Astrocyte (in vitro differentiated cells and primary cell): ENCODE measurements around the gene GPR39. TPM values are rescaled to one million over a fixed set of nuclear protein-coding genes. Genes with fewer than 3 reads are reported as not detected.

Experiments used
- DNase-seq: peaks from one replicate; pipeline ENCODE4 v3.0.0-alpha.2; 2010; ENCODE audit warnings: low read depth
- FAIRE-seq: peaks from 2 replicates; lab custom pipeline; 2011; peaks lifted over from hg19 to GRCh38; lab: Jason Lieb, UNC
- H2AFZ ChIP-seq: 2 replicates; pipeline ENCODE4 v1.6.0; 2012; ENCODE audit warnings: low read depth, low read length, inconsistent platforms
- H3K27ac ChIP-seq: 2 replicates; pipeline ENCODE4 v1.5.1; 2011; ENCODE audit warnings: low read depth, low read length, inconsistent platforms
- H3K27me3 ChIP-seq: 2 replicates; pipeline ENCODE4 v1.6.0; 2011; ENCODE audit warnings: low read length, inconsistent platforms; ENCODE audit not compliant: insufficient read depth
- H3K36me3 ChIP-seq: 2 replicates; pipeline ENCODE4 v1.5.1; 2011; ENCODE audit warnings: low read length, inconsistent platforms; ENCODE audit not compliant: insufficient read depth
- H3K4me1 ChIP-seq: 2 replicates; pipeline ENCODE4 v1.5.1; 2011; ENCODE audit warnings: low read length, inconsistent platforms; ENCODE audit not compliant: insufficient read depth
- H3K4me2 ChIP-seq: 2 replicates; pipeline ENCODE4 v1.6.0; 2012; ENCODE audit warnings: low read length, inconsistent platforms
- H3K4me3 ChIP-seq: 2 replicates; pipeline ENCODE4 v1.5.1; 2011; ENCODE audit warnings: low read depth, mild to moderate bottlenecking, low read length, inconsistent platforms; ENCODE audit not compliant: insufficient read depth
- H3K79me2 ChIP-seq: 2 replicates; pipeline ENCODE4 v1.6.0; 2012; ENCODE audit warnings: mild to moderate bottlenecking, low read length, inconsistent platforms; ENCODE audit not compliant: insufficient read depth
- H3K9ac ChIP-seq: 2 replicates; pipeline ENCODE4 v1.6.0; 2012; ENCODE audit warnings: mild to moderate bottlenecking, low read length, inconsistent platforms
- H3K9me3 ChIP-seq: 2 replicates; pipeline ENCODE4 v1.5.1; 2012; ENCODE audit warnings: low read depth, mild to moderate bottlenecking, low read length, inconsistent platforms; ENCODE audit not compliant: insufficient read depth
- H4K20me1 ChIP-seq: 2 replicates; pipeline ENCODE4 v1.6.0; 2012; ENCODE audit warnings: low read length, inconsistent platforms; ENCODE audit not compliant: insufficient read depth
- H3K27ac Mint-ChIP-seq: one replicate; pipeline ENCODE4 v1.8.0; 2021; ENCODE audit warnings: mild to moderate bottlenecking, mixed read lengths; ENCODE audit not compliant: unreplicated experiment
- H3K27me3 Mint-ChIP-seq: one replicate; pipeline ENCODE4 v1.8.0; 2021; ENCODE audit warnings: low read depth, mixed read lengths; ENCODE audit not compliant: unreplicated experiment
- H3K36me3 Mint-ChIP-seq: one replicate; pipeline ENCODE4 v1.8.0; 2021; ENCODE audit warnings: low read depth, mixed read lengths; ENCODE audit not compliant: unreplicated experiment
- H3K4me1 Mint-ChIP-seq: one replicate; pipeline ENCODE4 v1.8.0; 2021; ENCODE audit warnings: low read depth, mixed read lengths; ENCODE audit not compliant: unreplicated experiment
- H3K4me3 Mint-ChIP-seq: one replicate; pipeline ENCODE4 v1.8.0; 2021; ENCODE audit warnings: mild to moderate bottlenecking, moderate library complexity, mixed read lengths; ENCODE audit not compliant: unreplicated experiment
- H3K9me3 Mint-ChIP-seq: one replicate; pipeline ENCODE4 v1.8.0; 2021; ENCODE audit warnings: mild to moderate bottlenecking, mixed read lengths; ENCODE audit not compliant: unreplicated experiment
- EZH2 ChIP-seq: IDR thresholded peaks from 2 replicates; pipeline ENCODE4 v1.6.1; 2012; ENCODE audit warnings: mild to moderate bottlenecking, low read length, inconsistent platforms; ENCODE audit not compliant: insufficient read depth
- total RNA-seq: library from RNA; stranded (reverse); gene quantifications from 2 replicates; pipeline ENCODE4 v1.2.1, GENCODE V29; 2021
- TF ChIP-seq, protein P1 (sequence below): IDR thresholded peaks from 2 replicates; pipeline ENCODE4 v1.5.1; 2011; ENCODE audit warnings: low read depth, mild to moderate bottlenecking, inconsistent platforms, low read length, moderate library complexity; ENCODE audit not compliant: insufficient read depth

The GPR39 gene
- total RNA-seq, 1 donor from 2014 or later: 4.4 TPM

DNA sequence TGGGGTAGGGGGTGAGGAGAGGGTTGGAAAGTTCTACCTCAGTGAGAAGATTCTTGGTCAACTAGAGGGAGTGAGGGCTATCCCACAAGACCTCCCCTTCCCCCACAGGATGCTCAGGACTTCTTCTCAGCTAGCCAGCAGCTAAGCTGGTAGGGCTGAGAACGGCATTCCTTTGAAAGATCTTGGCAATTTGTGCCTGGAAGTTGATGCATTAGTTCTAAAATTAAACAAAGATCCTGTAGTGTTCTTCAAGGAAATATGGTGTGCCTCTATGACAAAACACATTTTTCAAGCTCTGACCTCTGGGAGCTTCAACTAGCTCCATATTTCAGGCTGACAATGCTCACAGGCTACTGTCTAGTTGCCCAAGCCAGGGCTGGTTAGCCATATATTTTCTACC, 251.1 kb downstream of the GPR39 start:
- TF ChIP-seq, protein P1, sequence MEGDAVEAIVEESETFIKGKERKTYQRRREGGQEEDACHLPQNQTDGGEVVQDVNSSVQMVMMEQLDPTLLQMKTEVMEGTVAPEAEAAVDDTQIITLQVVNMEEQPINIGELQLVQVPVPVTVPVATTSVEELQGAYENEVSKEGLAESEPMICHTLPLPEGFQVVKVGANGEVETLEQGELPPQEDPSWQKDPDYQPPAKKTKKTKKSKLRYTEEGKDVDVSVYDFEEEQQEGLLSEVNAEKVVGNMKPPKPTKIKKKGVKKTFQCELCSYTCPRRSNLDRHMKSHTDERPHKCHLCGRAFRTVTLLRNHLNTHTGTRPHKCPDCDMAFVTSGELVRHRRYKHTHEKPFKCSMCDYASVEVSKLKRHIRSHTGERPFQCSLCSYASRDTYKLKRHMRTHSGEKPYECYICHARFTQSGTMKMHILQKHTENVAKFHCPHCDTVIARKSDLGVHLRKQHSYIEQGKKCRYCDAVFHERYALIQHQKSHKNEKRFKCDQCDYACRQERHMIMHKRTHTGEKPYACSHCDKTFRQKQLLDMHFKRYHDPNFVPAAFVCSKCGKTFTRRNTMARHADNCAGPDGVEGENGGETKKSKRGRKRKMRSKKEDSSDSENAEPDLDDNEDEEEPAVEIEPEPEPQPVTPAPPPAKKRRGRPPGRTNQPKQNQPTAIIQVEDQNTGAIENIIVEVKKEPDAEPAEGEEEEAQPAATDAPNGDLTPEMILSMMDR: no peak
- TF ChIP-seq EZH2: no peak
- no peaks in the 10 kb centered on the region for H3K27me3 Mint-ChIP-seq
- peak overlapping the region; percentile 90 for H3K4me2 ChIP-seq
- H3K4me1 ChIP-seq: peaks cover 17% of the 10 kb centered on the region
- H2AFZ ChIP-seq: no peak overlapping the region
- H3K79me2 ChIP-seq: peaks cover 59% of the 10 kb centered on the region
- H3K27ac ChIP-seq: no peak overlapping the region
- H3K27me3 ChIP-seq: no peaks in the 10 kb centered on the region
- H3K27ac Mint-ChIP-seq: no peak overlapping the region
- H4K20me1 ChIP-seq: peaks cover 26% of the 10 kb centered on the region
- peaks cover 42% of the 10 kb centered on the region for H3K4me1 Mint-ChIP-seq
- peaks cover 15% of the 10 kb centered on the region for H3K36me3 ChIP-seq
- H3K36me3 Mint-ChIP-seq: no peaks in the 10 kb centered on the region
- peak overlapping the region; percentile 70 for H3K4me3 ChIP-seq
- peak overlapping the region; percentile 89 for H3K4me3 Mint-ChIP-seq
- FAIRE-seq (no peak), DNase-seq (peak; percentile 52)
- H3K9me3 Mint-ChIP-seq: no peaks in the 10 kb centered on the region
- no peaks in the 10 kb centered on the region for H3K9me3 ChIP-seq
- H3K9ac ChIP-seq: peak overlapping the region; percentile 74

DNA sequence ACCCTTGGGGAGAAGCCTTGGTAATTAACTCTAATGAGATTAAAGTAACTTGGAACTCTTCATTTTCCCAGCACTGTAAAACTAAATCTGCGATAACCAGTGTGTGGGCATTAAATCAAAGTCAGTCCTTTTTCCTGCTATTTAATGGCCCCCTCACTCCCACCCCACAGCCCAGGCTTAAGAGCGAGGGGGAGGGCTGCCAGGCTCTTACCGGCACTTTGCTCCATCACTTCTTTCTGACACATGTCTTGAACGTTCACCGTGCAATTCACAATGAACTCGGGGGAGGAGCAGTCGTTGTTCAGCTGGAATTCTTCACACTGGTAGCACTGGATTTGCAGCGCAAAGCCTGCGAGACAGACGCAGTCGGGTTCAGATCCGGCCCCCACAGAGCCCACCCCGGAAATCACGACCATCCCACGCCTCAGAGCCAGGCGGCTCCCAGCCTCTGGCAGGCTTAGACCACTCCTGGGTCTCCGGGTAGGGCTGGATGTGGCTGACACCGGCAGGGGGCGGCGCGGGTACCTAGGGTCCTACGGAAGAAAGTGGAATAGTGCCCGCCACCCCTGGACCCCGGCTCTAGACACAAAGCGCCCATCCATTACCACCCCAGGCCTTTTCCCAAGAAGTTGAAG, 251.7 kb downstream of the GPR39 start:
- peak overlapping the region; percentile 70 for H3K4me3 ChIP-seq
- TF ChIP-seq, protein P1: peak; percentile 26
- no peak for TF ChIP-seq EZH2
- H3K27me3 ChIP-seq: no peaks in the 10 kb centered on the region
- peak overlapping the region; percentile 90 for H3K4me2 ChIP-seq
- H3K27me3 Mint-ChIP-seq: no peaks in the 10 kb centered on the region
- H3K4me1 ChIP-seq: peaks cover 17% of the 10 kb centered on the region
- DNase-seq: peak; percentile 47
- FAIRE-seq: no peak
- H3K79me2 ChIP-seq: peaks cover 56% of the 10 kb centered on the region
- H3K9me3 Mint-ChIP-seq: no peaks in the 10 kb centered on the region
- peak overlapping the region; percentile 15 for H3K27ac ChIP-seq
- H2AFZ ChIP-seq: peak overlapping the region; percentile 51
- peak overlapping the region; percentile 74 for H3K9ac ChIP-seq
- peaks cover 39% of the 10 kb centered on the region for H3K4me1 Mint-ChIP-seq
- H3K27ac Mint-ChIP-seq: no peak overlapping the region
- H3K4me3 Mint-ChIP-seq: peak overlapping the region; percentile 89
- peaks cover 15% of the 10 kb centered on the region for H3K36me3 ChIP-seq
- H4K20me1 ChIP-seq: peaks cover 23% of the 10 kb centered on the region
- no peaks in the 10 kb centered on the region for H3K9me3 ChIP-seq
- no peaks in the 10 kb centered on the region for H3K36me3 Mint-ChIP-seq
